NCI-H128 (cell line): ENCODE results near the gene USB1.

ENCODE experiments used
- DNase-seq: peaks from one replicate; lab custom pipeline; 2025; ENCODE audit not compliant: unreplicated experiment; lab: John Stamatoyannopoulos, UW

The USB1 gene

DNA sequence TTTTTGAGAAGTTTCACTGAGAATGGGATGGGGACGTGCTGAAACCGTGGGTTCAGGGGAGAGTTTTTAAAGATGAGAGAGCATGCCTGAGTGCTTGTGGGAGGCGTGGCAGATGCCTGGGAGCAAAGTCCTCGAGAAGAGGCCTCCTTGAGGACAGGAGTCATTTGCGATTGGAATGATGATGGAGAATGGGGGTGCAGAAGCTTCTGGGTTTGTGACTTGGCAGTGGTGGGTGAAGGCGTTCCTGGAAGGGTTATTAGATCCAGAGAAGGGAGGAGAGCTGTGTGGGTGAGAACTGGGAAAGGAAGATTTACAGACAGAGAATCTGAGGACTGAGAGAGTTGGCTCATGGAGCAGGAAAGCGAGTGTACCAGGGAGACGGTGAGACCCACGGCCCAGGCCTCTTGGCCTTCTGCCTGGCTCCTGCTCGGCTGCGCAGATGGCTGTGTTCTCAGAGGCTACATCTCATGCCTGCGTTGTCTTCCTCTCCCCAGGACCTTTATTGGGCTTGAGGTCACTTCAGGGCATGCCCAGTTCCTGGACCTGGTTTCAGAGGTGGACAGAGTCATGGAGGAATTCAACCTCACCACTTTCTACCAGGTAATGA is 15.7 kb downstream of the USB1 start:
- no peak for DNase-seq

GRCh38 chr16:58018803-58019202 is 17.6 kb downstream of the USB1 start:
- DNase-seq, result no peak

DNA sequence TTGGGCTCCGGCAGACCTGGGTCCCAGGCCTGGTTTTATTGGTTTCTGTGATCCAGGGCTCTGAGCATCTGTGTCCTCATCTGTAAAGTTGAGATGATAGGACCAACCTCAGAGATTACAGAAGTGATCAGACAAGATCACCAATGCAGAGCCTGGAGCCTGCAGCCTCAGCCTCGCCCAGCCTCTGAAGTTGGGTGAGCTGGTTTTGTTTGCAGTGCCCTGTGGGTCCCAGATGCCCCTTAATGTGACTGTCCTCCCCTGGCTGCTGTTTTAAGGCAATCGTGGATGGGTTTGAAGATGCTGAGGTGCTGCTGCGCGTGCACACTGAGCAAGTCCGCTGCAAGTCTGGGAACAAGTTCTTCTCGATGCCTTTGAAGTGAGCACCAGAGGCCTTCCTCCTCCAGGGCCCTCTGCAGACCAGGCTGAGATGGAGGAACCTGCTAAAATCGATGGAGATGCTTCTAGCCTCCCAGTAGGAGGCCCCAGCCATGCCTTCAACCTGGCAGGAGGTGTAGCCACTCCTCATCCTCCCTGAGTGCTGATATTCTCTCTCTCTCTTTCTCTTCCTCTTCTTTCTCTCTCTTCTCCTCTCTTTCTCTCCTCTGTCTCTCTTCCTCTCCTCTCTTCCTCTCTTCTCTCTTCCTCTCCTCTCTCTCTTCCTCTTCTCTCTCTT is 18.8 kb downstream of the USB1 start:
- DNase-seq, result no peak

- DNase-seq, result no peak
Measured at GRCh38 chr16:58020628-58021521, 19.7 kb downstream of the USB1 start.

GRCh38 chr16:58021661-58022551 is 20.7 kb downstream of the USB1 start:
- no peak for DNase-seq

DNA sequence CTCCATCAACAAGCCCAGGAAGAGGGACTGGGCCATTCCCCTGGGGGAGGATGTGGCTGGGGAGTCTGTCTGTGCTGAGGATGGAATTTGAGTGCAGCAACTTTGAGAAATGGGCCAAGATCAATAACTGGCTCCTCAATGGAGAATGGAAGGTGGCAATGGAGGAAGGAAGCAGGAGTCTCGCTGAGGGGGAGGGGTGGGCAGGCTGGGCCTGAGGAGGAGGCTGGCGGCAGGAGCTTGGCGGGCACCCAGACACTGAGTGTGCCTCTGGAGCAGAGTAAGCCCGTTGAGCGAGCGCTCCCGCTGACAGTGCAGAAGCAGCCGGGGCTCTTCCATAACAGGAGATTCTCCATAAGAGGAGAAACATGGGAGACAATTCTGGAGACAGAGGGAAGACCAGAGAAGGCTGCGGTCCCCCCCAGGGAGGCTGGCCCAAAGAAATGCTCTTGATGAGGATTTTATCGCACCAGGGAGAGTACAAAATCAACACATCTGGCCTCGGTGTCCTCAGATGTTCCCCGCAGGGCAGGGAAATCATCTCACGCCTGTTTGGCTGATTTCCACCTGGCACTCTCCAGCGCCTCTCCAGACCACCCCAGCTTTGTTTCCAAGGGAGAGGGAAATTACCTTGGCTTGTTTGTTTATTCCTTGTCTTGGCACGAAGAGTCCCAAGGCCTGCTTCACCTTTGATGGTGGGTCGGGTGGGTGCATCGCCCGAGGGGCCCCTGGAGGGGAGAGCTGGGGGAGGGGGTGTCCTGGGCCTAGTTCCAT is 21.6 kb downstream of the USB1 start:
- DNase-seq, result no peak

DNA sequence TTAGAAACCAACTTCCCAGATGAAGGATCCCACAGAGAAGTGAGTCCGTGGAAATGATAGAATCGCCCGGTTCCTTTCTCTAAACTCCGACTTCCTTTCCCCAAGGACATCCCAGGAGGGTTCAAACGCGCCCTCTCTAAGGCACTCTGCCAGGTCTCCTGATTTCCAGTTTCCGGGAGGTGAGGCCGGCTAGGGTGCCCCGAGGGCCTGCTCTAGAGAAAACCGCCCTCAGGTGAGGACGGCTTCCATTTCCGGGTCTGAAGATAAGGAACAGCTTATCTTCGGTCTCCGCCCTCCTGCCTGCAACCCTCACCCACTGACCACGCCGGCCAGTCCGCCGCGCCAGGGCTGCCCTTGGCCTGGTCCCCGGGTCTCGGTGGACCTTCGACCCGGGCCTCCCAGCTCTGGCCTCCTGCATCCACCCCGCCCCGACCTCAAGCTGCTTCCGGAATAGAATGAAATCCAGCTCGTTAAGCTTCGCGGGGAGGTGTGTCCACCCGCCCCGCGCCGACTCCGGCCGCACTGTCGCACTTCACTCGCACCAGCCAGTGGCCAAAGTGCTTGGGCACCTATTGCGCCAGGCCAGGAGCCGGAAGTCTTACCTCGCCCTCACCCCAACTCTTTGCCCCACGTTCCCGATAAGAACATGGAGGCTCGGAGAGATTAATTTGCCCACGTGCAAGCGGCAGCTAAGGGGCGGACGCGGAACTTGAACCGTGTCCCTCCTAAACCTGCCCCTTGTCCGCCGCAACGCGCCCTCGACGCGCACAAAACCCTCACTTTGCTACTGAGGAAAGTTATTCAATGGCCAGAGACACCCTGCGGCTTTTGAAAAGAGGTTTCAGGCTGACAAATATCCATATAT is 23.5 kb downstream of the USB1 start:
- no peak for DNase-seq

GRCh38 chr16:58025351-58026138 is 24.3 kb downstream of the USB1 start, which contains the start of gene MMP15:
Gene MMP15 (plus strand): TSS chr16:58025754. CDS start chr16:58026351, 597 bp downstream.
- DNase-seq, result peak; percentile 68

DNA sequence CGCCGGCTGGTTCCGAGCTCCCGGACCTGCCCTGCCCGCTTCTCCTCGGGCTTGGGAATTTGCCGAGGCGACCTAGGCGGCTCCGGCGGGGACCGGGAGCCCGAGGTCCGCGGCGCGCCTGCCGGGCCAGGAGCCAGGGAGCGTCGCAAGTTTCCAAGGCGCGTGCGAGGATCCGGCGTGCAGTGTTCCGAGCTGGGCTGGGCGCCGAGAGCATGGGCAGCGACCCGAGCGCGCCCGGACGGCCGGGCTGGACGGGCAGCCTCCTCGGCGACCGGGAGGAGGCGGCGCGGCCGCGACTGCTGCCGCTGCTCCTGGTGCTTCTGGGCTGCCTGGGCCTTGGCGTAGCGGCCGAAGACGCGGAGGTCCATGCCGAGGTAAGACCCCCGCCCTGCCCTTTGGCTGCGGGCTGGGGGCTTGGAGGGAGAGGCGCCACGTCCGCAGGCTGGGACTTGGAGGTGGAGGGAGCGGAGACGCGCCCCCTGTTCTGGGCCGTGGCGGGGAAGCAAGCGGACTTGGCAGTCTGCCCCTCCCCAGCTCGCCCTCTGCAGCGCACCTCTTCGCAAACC is 25.0 kb downstream of the USB1 start:
- DNase-seq, result no peak

GRCh38 chr16:58026705-58027160 is 25.5 kb downstream of the USB1 start:
- no peak for DNase-seq

- DNase-seq, result no peak
Measured at GRCh38 chr16:58027161-58027915, 26.1 kb downstream of the USB1 start.

GRCh38 chr16:58027916-58028455 is 26.8 kb downstream of the USB1 start:
- no peak for DNase-seq

DNA sequence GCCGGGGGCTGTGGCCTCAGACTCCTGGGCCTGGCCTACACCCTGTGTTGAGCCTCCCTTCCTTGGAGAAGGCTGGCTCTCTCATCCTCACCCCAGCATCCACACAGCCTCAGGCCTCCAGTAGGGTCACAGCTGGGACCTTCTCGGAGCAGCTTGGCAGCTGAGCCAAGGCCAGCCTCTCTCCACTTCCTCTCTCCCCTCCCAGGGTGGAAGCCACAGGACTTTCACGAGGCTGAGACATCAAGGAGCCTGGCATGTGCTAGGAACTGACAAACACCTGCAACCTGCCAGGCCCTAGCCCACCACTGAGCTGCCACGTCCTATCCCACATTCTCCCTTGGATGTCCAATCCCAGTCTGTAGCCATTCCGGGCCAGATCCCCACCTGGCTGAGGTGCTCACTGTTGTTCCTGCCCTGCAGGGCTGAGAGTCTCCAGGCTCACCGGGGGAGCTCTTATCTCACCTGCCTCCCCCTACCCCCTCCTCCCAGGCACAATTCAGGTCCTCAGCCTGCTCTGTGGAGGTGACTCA is 27.4 kb downstream of the USB1 start:
- DNase-seq, result no peak

DNA sequence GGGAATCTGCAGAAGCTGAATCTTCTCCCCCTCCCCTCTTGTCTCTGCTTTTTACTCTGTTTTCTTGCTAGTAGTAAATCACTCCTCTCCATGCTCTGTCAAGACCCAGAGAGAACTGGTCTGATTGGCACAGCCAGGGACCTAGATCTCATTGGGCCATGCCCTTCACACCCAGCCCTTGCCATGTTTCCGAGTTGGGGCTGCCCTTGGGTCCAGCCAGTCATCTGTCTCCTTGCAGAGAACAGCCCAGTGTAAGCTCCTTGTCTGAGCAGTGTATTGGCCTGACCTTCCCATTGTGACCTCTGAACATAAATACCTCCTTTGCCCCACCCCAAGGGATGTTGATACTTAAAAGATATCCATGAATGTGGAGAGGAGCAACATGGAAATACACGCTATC is 28.2 kb downstream of the USB1 start:
- no peak for DNase-seq

GRCh38 chr16:58030136-58030840 is 29.1 kb downstream of the USB1 start:
- no peak for DNase-seq
